ENCODE data around the gene SLC2A9.

The SLC2A9 gene

GRCh38 chr4:10055871-10056270, 34.6 kb upstream of the SLC2A9 start:
- peaks cover 1% of the 10 kb centered on the region for H3K27me3 ChIP-seq (ENCODE audit: insufficient read depth, low read length, poor library complexity, severe bottlenecking)
- no peak overlapping the region for H3K4me2 ChIP-seq (ENCODE audit: low read depth, low read length, poor library complexity, severe bottlenecking)
- no peaks in the 10 kb centered on the region for H3K79me2 ChIP-seq (ENCODE audit: insufficient read depth, low read length)
- no peak overlapping the region for H3K9ac ChIP-seq (ENCODE audit: low read depth, low read length, poor library complexity, severe bottlenecking)
- H3F3A ChIP-seq (ENCODE audit: low read depth) = no peaks in the 10 kb centered on the region
- no peak overlapping the region for H2AFZ ChIP-seq (ENCODE audit: low read length)
- H3K4me1 ChIP-seq (ENCODE audit: insufficient read depth, low read length, poor library complexity, severe bottlenecking) = no peaks in the 10 kb centered on the region
- no peak overlapping the region for H3K4me3 ChIP-seq (ENCODE audit: low read length, poor library complexity, severe bottlenecking)
- H3K9me2 ChIP-seq (replicated peaks; ENCODE audit: low read depth, low read length) = no peaks in the 10 kb centered on the region
- H4K20me1 ChIP-seq (ENCODE audit: insufficient read depth, low read length, poor library complexity, severe bottlenecking) = no peaks in the 10 kb centered on the region
- no peak for TF ChIP-seq EZH2phosphoT487 (IDR thresholded peaks at IDR 0.05; ENCODE audit: borderline replicate concordance)
- no peaks in the 10 kb centered on the region for H3K9me3 ChIP-seq (ENCODE audit: insufficient read depth, low read depth, low read length)
- H3K36me3 ChIP-seq (ENCODE audit: insufficient read depth, low read length) = no peaks in the 10 kb centered on the region

- H4K20me1 ChIP-seq (ENCODE audit: insufficient read depth, low read length, poor library complexity, severe bottlenecking) = no peaks in the 10 kb centered on the region
- H2AFZ ChIP-seq (ENCODE audit: low read length) = no peak overlapping the region
- no peak overlapping the region for H3K9ac ChIP-seq (ENCODE audit: low read depth, low read length, poor library complexity, severe bottlenecking)
- no peaks in the 10 kb centered on the region for H3K79me2 ChIP-seq (ENCODE audit: insufficient read depth, low read length)
- no peaks in the 10 kb centered on the region for H3K9me3 ChIP-seq (ENCODE audit: insufficient read depth, low read depth, low read length)
- no peaks in the 10 kb centered on the region for H3K4me1 ChIP-seq (ENCODE audit: insufficient read depth, low read length, poor library complexity, severe bottlenecking)
- H3K4me3 ChIP-seq (ENCODE audit: low read length, poor library complexity, severe bottlenecking) = no peak overlapping the region
- H3F3A ChIP-seq (ENCODE audit: low read depth) = no peaks in the 10 kb centered on the region
- no peaks in the 10 kb centered on the region for H3K9me2 ChIP-seq (replicated peaks; ENCODE audit: low read depth, low read length)
- H3K4me2 ChIP-seq (ENCODE audit: low read depth, low read length, poor library complexity, severe bottlenecking) = no peak overlapping the region
- H3K36me3 ChIP-seq (ENCODE audit: insufficient read depth, low read length) = no peaks in the 10 kb centered on the region
- peaks cover 14% of the 10 kb centered on the region for H3K27me3 ChIP-seq (ENCODE audit: insufficient read depth, low read length, poor library complexity, severe bottlenecking)
- TF ChIP-seq EZH2phosphoT487 (IDR thresholded peaks at IDR 0.05; ENCODE audit: borderline replicate concordance) = no peak
- TF ChIP-seq CTCF (conservative IDR thresholded peaks at IDR 0.05; ENCODE audit: low read length) = no peak
Observed at GRCh38 chr4:10054571-10055041, 33.3 kb upstream of the SLC2A9 start.

- TF ChIP-seq EZH2phosphoT487 (IDR thresholded peaks at IDR 0.05; ENCODE audit: borderline replicate concordance) (no peak), CTCF (conservative IDR thresholded peaks at IDR 0.05; ENCODE audit: low read length) (no peak)
- H3K9ac ChIP-seq (ENCODE audit: low read depth, low read length, poor library complexity, severe bottlenecking) = no peak overlapping the region
- no peaks in the 10 kb centered on the region for H3K79me2 ChIP-seq (ENCODE audit: insufficient read depth, low read length)
- no peaks in the 10 kb centered on the region for H3K4me1 ChIP-seq (ENCODE audit: insufficient read depth, low read length, poor library complexity, severe bottlenecking)
- H2AFZ ChIP-seq (ENCODE audit: low read length) = no peak overlapping the region
- no peaks in the 10 kb centered on the region for H3K9me2 ChIP-seq (replicated peaks; ENCODE audit: low read depth, low read length)
- peaks cover 21% of the 10 kb centered on the region for H3K27me3 ChIP-seq (ENCODE audit: insufficient read depth, low read length, poor library complexity, severe bottlenecking)
- no peaks in the 10 kb centered on the region for H3F3A ChIP-seq (ENCODE audit: low read depth)
- no peak overlapping the region for H3K4me3 ChIP-seq (ENCODE audit: low read length, poor library complexity, severe bottlenecking)
- no peak overlapping the region for H3K4me2 ChIP-seq (ENCODE audit: low read depth, low read length, poor library complexity, severe bottlenecking)
- no peaks in the 10 kb centered on the region for H3K9me3 ChIP-seq (ENCODE audit: insufficient read depth, low read depth, low read length)
- H3K36me3 ChIP-seq (ENCODE audit: insufficient read depth, low read length) = no peaks in the 10 kb centered on the region
- no peaks in the 10 kb centered on the region for H4K20me1 ChIP-seq (ENCODE audit: insufficient read depth, low read length, poor library complexity, severe bottlenecking)
Observed at GRCh38 chr4:10053635-10054453, 32.5 kb upstream of the SLC2A9 start.

Measured in Loucy (cell line).